HepG2 (cell line): ENCODE results near the gene IRX3. TPM values are rescaled to one million over a fixed set of nuclear protein-coding genes. Genes with fewer than 3 reads are reported as not detected.

Experiments
- ATAC-seq: fragments of 200-7000 bp; cut with Tn5 transposase; 3 replicates; pipeline ENCODE4 v1.9.1; 2020; ENCODE audit warnings: mild to moderate bottlenecking, moderate library complexity
- BruUV-seq: library from RNA; stranded (reverse); fragments of 400-500 nt; replicated peaks from 2 replicates; lab custom pipeline; 2021; lab: Mats Ljungman, UMichigan
- CTCF ChIA-PET: fragments of 300-600 bp; formaldehyde crosslinking; extraction: SDS; loops from one replicate; lab custom pipeline; 2021; ENCODE audit warnings: low total read pairs, inconsistent platforms, low intra/inter-chr PET ratio; lab: Yijun Ruan, JAX
- POLR2A ChIA-PET: fragments of 350-600 bp; sonication (Branson Sonifier 250); formaldehyde crosslinking; loops from one replicate; lab custom pipeline; 2020; ENCODE audit warnings: antibody characterized with exemption, inconsistent platforms; lab: Yijun Ruan, JAX
- DNase-seq: peaks from one replicate; pipeline ENCODE4 v3.0.0-alpha.2; 2015; ENCODE audit warnings: low spot score
- FAIRE-seq: peaks from 3 replicates; lab custom pipeline; 2011; peaks lifted over from hg19 to GRCh38; lab: Jason Lieb, UNC
- H2AFZ ChIP-seq: one replicate; pipeline ENCODE4 v1.6.1; 2011; ENCODE audit warnings: low read length, inconsistent platforms
- H3K27ac ChIP-seq: fragments of 300-600 bp; 3 replicates; pipeline ENCODE4 v1.8.0; 2011; ENCODE audit warnings: mixed run types, mild to moderate bottlenecking, mixed read lengths, low read length, inconsistent platforms; ENCODE audit not compliant: insufficient read depth; ENCODE audit errors: extremely low read length
- H3K27me3 ChIP-seq, 2 experiments: fragments of 200-600 bp in 1 of 2; 2 replicates in 1 of 2; 3 replicates in 1 of 2; pipeline versions ENCODE4 v1.6.0 to v1.8.0; 2011; ENCODE audit warnings: low read length in 2 of 2, mild to moderate bottlenecking in 2 of 2, moderate library complexity in 2 of 2, inconsistent platforms in 1 of 2; ENCODE audit not compliant: insufficient read depth in 2 of 2, control insufficient read depth in 1 of 2
- H3K36me3 ChIP-seq, 2 experiments: fragments of 200-600 bp in 1 of 2; replicated peaks in 1 of 2; 2 replicates in 1 of 2; 3 replicates in 1 of 2; pipeline versions ENCODE4 v1.5.1 to v1.8.0; 2011; ENCODE audit warnings: low read length in 2 of 2, inconsistent platforms in 1 of 2; ENCODE audit not compliant: insufficient read depth in 2 of 2, control insufficient read depth in 1 of 2
- H3K4me1 ChIP-seq: 2 replicates; pipeline ENCODE4 v1.5.1; 2012; ENCODE audit warnings: low read length, inconsistent platforms; ENCODE audit not compliant: insufficient read depth
- H3K4me2 ChIP-seq: 2 replicates; pipeline ENCODE4 v1.6.0; 2011; ENCODE audit warnings: low read depth, low read length, inconsistent platforms
- H3K4me3 ChIP-seq, 3 experiments: fragments of 200-600 bp in 1 of 3; sonication (generic), shearing (Covaris generic) in 1 of 3; replicated peaks in 1 of 3; 2 replicates each; pipeline ENCODE4 v1.5.1; 2011 to 2016; ENCODE audit warnings: low read length in 3 of 3, inconsistent platforms in 2 of 3, low read depth in 2 of 3, mild to moderate bottlenecking in 2 of 3, control low read depth in 1 of 3, mixed read lengths in 1 of 3; ENCODE audit not compliant: insufficient read depth in 1 of 3
- H3K79me2 ChIP-seq: one replicate; pipeline ENCODE4 v1.6.1; 2011; ENCODE audit warnings: low read length, inconsistent platforms; ENCODE audit not compliant: insufficient read depth
- H3K9ac ChIP-seq: 2 replicates; pipeline ENCODE4 v1.6.0; 2011; ENCODE audit warnings: mild to moderate bottlenecking, low read depth, low read length, inconsistent platforms; ENCODE audit not compliant: insufficient read depth
- H3K9me3 ChIP-seq: 2 replicates; pipeline ENCODE4 v1.5.1; 2012; ENCODE audit warnings: mild to moderate bottlenecking, low read length
- H4K20me1 ChIP-seq: 2 replicates; pipeline ENCODE4 v1.6.0; 2011; ENCODE audit warnings: inconsistent platforms, mild to moderate bottlenecking, low read length, moderate library complexity; ENCODE audit not compliant: insufficient read depth
- ZBTB34 ChIP-seq: sonication (generic); formaldehyde crosslinking; IDR thresholded peaks from 2 replicates; pipeline ENCODE4 v1.8.0; 2022; ENCODE audit warnings: mild to moderate bottlenecking, missing genetic modification reagents
- ZNF34 ChIP-seq: sonication (generic); formaldehyde crosslinking; IDR thresholded peaks from 2 replicates; pipeline ENCODE4 v1.4.0; 2020; ENCODE audit warnings: mild to moderate bottlenecking, missing genetic modification reagents, borderline replicate concordance
- ZNF382 ChIP-seq: sonication (generic); formaldehyde crosslinking; IDR thresholded peaks from 2 replicates; pipeline ENCODE4 v1.5.0; 2020; ENCODE audit warnings: missing genetic modification reagents, mild to moderate bottlenecking, borderline replicate concordance
- WGBS: methylation state at CpG from one replicate; pipeline ENCODE4 v1.1.6; 2017; ENCODE audit warnings: low lambda C conversion rate; 5-methylcytosine and 5-hydroxymethylcytosine counted together
- in situ Hi-C: cut with HindIII; loops from 2 replicates; pipeline ENCODE4 v1.10.0; 2017; ENCODE audit warnings: low pct_unique_long_range_greater_than_20kb; ENCODE audit not compliant: extremely low pct_ligation_motif_present
- intact Hi-C: fragments of 100-400 bp; cut with micrococcal nuclease; formaldehyde crosslinking; loops from one replicate; pipeline ENCODE4 v1.10.0; 2022; ENCODE audit not compliant: unreplicated experiment
- polyA plus RNA-seq, 8 experiments: library from polyadenylated mRNA; depleted of rRNA in 3 of 8; stranded (reverse) in 7 of 8; unstranded in 1 of 8; fragments of >200 nt; fragmentation: Illumina TruSeq in 4 of 8; extraction: Trizol in 4 of 8; gene quantifications; 2 replicates each; pipeline versions ENCODE4 v1.2.1 to v1.2.3, GENCODE V29; 2011 to 2016; ENCODE audit warnings: low read depth in 4 of 8, missing spikeins in 1 of 8, mixed read lengths in 1 of 8; ENCODE audit not compliant: insufficient read depth in 1 of 8
- total RNA-seq, 5 experiments: library from RNA; depleted of rRNA; stranded (reverse); fragments of >200 nt; fragmentation: Illumina TruSeq; extraction: Trizol; gene quantifications; 2 replicates each; pipeline ENCODE4 v1.2.3, GENCODE V29; 2016; ENCODE audit warnings: low read depth in 1 of 5

IRX3 gene
- total and polyA plus RNA-seq, 2 of the 13 experiments (the other 11 are each of a cell fraction or from before 2014, with no cell fraction given): 9.2 to 16.4 TPM

- TF ChIP-seq ZBTB34: 0 out of 2 replicates have a peak, but pooled peaks have one; percentile 29
These were observed 42.3 kb downstream of the IRX3 start (continued) for GRCh38 chr16:54244061-54244886.

- H3K27me3 ChIP-seq: 0 out of 5 replicates have a peak, but pooled peaks cover 0 to 5% of the 10 kb centered on the region in 2 experiments
- no peak overlapping the region for H3K27ac ChIP-seq
- in situ Hi-C loops (no loop called here), intact Hi-C loops (no loop called here)
- no peak overlapping the region for H3K4me2 ChIP-seq
- DNase-seq (no peak), FAIRE-seq (no peak), ATAC-seq (no peak)
- no peak overlapping the region for H3K9ac ChIP-seq
- no TSS peak for BruUV-seq
- no peak overlapping the region for H3K4me3 ChIP-seq
- peaks cover 27% of the 10 kb centered on the region for H3K4me1 ChIP-seq
- ChIA-PET POLR2A (no interaction called here), CTCF (no interaction called here)
- WGBS: 83% methylated on average over 6 of the region's 6 CpGs
- H3K36me3 ChIP-seq: no peaks in the 10 kb centered on the region
- H4K20me1 ChIP-seq: no peaks in the 10 kb centered on the region
- no peaks in the 10 kb centered on the region for H3K79me2 ChIP-seq
- H3K9me3 ChIP-seq: 0 out of 2 replicates have a peak, but pooled peaks cover 4% of the 10 kb centered on the region
- TF ChIP-seq ZNF34 (CRISPR knock-in tag): no peak
- peak; percentile 46; the same call in 1 of the 2 replicates for TF ChIP-seq ZNF382
- H2AFZ ChIP-seq: no peak overlapping the region
These were observed 43.4 kb downstream of the IRX3 start for GRCh38 chr16:54243202-54243601.
